CD4-positive, alpha-beta T cell treated with Interleukin-6 at 100 ng/mL for 8 hours (primary cell): ENCODE data around the gene INTS6.

ENCODE experiments used
- DNase-seq: peaks from one replicate; pipeline ENCODE4 v3.0.0-alpha.2; 2020; ENCODE audit warnings: mixed read lengths, low spot score

The INTS6 gene

GRCh38 chr13:51317262-51317661 lies 135.6 kb downstream of the INTS6 start:
- DNase-seq, result no peak

- no peak for DNase-seq
Measured at GRCh38 chr13:51313619-51314018, 139.2 kb downstream of the INTS6 start.

GRCh38 chr13:51311957-51312520 lies 140.8 kb downstream of the INTS6 start:
- DNase-seq, result no peak
